HCT116 (cell line): ENCODE results near the gene ATPAF1. TPM values are rescaled to one million over a fixed set of nuclear protein-coding genes. Genes with fewer than 3 reads are reported as not detected.

ENCODE experiments used
- ATAC-seq: fragments of 200-7000 bp; cut with Tn5 transposase; 2 replicates; pipeline ENCODE4 v1.9.1; 2020; ENCODE audit warnings: mild to moderate bottlenecking, moderate library complexity
- BruUV-seq: library from RNA; stranded (reverse); fragments of 400-500 nt; replicated peaks from 2 replicates; lab custom pipeline; 2021; lab: Mats Ljungman, UMichigan
- CTCF ChIA-PET: fragments of 300-600 bp; sonication (Branson Sonifier 250); formaldehyde crosslinking; loops from one replicate; lab custom pipeline; 2021; ENCODE audit warnings: antibody characterized with exemption; lab: Charles Lee
- POLR2A ChIA-PET: fragments of 300-600, 350-600 bp; sonication (Branson Sonifier 250); formaldehyde crosslinking; loops from one replicate; lab custom pipeline; 2021; ENCODE audit warnings: antibody characterized with exemption; lab: Charles Lee
- RAD21 ChIA-PET, 2 experiments: fragments of 300-600 bp; sonication (Branson Sonifier 250); formaldehyde crosslinking; loops; one replicate each; lab custom pipeline; 2023; ENCODE audit warnings: low total read pairs in 2 of 2; ENCODE audit not compliant: uncharacterized antibody in 2 of 2, unreplicated experiment in 2 of 2, low non-redundant PET in 1 of 2; lab: Charles Lee
- DNase-seq: peaks from one replicate; pipeline ENCODE4 v3.0.0-alpha.2; 2010; ENCODE audit warnings: low read depth, low spot score
- H2AFZ ChIP-seq: fragments of 200-600 bp; shearing (Covaris generic), sonication (generic); 2 replicates; pipeline ENCODE4 v1.6.1; 2017; ENCODE audit warnings: low read depth, mixed run types, mixed read lengths, antibody characterized with exemption, low read length; ENCODE audit not compliant: poor library complexity, severe bottlenecking
- H3K27ac ChIP-seq: 2 replicates; pipeline ENCODE4 v1.5.1; 2012; ENCODE audit warnings: low read depth, low read length
- H3K27me3 ChIP-seq: fragments of 200-600 bp; sonication (generic); 2 replicates; pipeline ENCODE4 v1.6.1; 2016; ENCODE audit warnings: mixed run types, low read length, mixed read lengths; ENCODE audit not compliant: insufficient read depth
- H3K36me3 ChIP-seq, 2 experiments: fragments of 200-500 bp in 1 of 2; fragments of 200-600 bp in 1 of 2; sonication (Bioruptor generic) in 1 of 2; sonication (generic) in 1 of 2; 2 replicates each; pipeline versions ENCODE4 v1.5.1 to v1.6.1; 2014 to 2016; ENCODE audit warnings: low read length in 2 of 2, inconsistent platforms in 1 of 2, mixed read lengths in 1 of 2, mixed run types in 1 of 2; ENCODE audit not compliant: insufficient read depth in 2 of 2, control insufficient read depth in 1 of 2
- H3K4me1 ChIP-seq, 2 experiments: fragments of 200-600 bp in 1 of 2; sonication (generic) in 1 of 2; 2 replicates each; pipeline versions ENCODE4 v1.5.1 to v1.6.1; 2012 to 2017; ENCODE audit warnings: low read length in 2 of 2, inconsistent platforms in 1 of 2, mild to moderate bottlenecking in 1 of 2, mixed read lengths in 1 of 2, mixed run types in 1 of 2, moderate library complexity in 1 of 2; ENCODE audit not compliant: insufficient read depth in 2 of 2, control insufficient read depth in 1 of 2
- H3K4me2 ChIP-seq: fragments of 200-600 bp; sonication (generic); 2 replicates; pipeline ENCODE4 v1.6.1; 2017; ENCODE audit warnings: mixed run types, low read length, mixed read lengths
- H3K4me3 ChIP-seq, 2 experiments: fragments of 200-600 bp in 1 of 2; sonication (generic) in 1 of 2; replicated peaks in 1 of 2; 2 replicates each; pipeline ENCODE4 v1.5.1; 2011 to 2016; ENCODE audit warnings: low read length in 2 of 2, control low read depth in 1 of 2, low read depth in 1 of 2, mild to moderate bottlenecking in 1 of 2, mixed read lengths in 1 of 2, mixed run types in 1 of 2
- H3K79me2 ChIP-seq: fragments of 200-600 bp; sonication (generic); 2 replicates; pipeline ENCODE4 v1.6.1; 2017; ENCODE audit warnings: mild to moderate bottlenecking, mixed run types, low read length, moderate library complexity, mixed read lengths; ENCODE audit not compliant: insufficient read depth
- H3K9ac ChIP-seq: fragments of 200-600 bp; sonication (generic); 2 replicates; pipeline ENCODE4 v1.6.1; 2016; ENCODE audit warnings: low read length, mixed read lengths
- H3K9me2 ChIP-seq: fragments of 200-600 bp; sonication (generic), shearing (Covaris generic); 2 replicates; pipeline ENCODE4 v1.6.1; 2017; ENCODE audit warnings: mixed run types, mild to moderate bottlenecking, moderate library complexity; ENCODE audit not compliant: insufficient read depth
- H3K9me3 ChIP-seq, 2 experiments: fragments of 200-500 bp in 1 of 2; fragments of 200-600 bp in 1 of 2; sonication (Bioruptor generic) in 1 of 2; sonication (generic) in 1 of 2; 2 replicates each; pipeline ENCODE4 v1.6.1; 2014 to 2017; ENCODE audit warnings: low read length in 2 of 2, mixed read lengths in 2 of 2, inconsistent platforms in 1 of 2, low read depth in 1 of 2, mild to moderate bottlenecking in 1 of 2, mixed run types in 1 of 2, moderate library complexity in 1 of 2; ENCODE audit not compliant: control insufficient read depth in 1 of 2, insufficient read depth in 1 of 2
- H4K20me1 ChIP-seq: fragments of 200-600 bp; sonication (generic), shearing (Covaris generic); 2 replicates; pipeline ENCODE4 v1.6.1; 2017; ENCODE audit warnings: mixed run types, mild to moderate bottlenecking, moderate library complexity; ENCODE audit not compliant: insufficient read depth
- CEBPB ChIP-seq: IDR thresholded peaks from 2 replicates; pipeline ENCODE4 v1.6.1; 2012; ENCODE audit warnings: low read depth
- ELF1 ChIP-seq: IDR thresholded peaks from 2 replicates; pipeline ENCODE4 v1.6.1; 2012; ENCODE audit warnings: low read depth, borderline replicate concordance
- EZH2 ChIP-seq: fragments of 200-600 bp; sonication (generic); IDR thresholded peaks from 2 replicates; pipeline ENCODE4 v1.6.1; 2017; ENCODE audit warnings: antibody characterized with exemption, mixed run types
- EZH2phosphoT487 ChIP-seq: fragments of 200-600 bp; IDR thresholded peaks from 2 replicates; pipeline ENCODE4 v1.6.1; 2018; ENCODE audit warnings: antibody characterized with exemption, borderline replicate concordance
- FOSL1 ChIP-seq: IDR thresholded peaks from 2 replicates; pipeline ENCODE4 v1.6.1; 2012; ENCODE audit warnings: low read depth
- JUND ChIP-seq: IDR thresholded peaks from 2 replicates; pipeline ENCODE4 v1.6.1; 2012
- POLR2A ChIP-seq: IDR thresholded peaks from 2 replicates; pipeline ENCODE4 v1.7.0; 2011; ENCODE audit warnings: borderline replicate concordance; ENCODE audit not compliant: insufficient read depth, insufficient read length; ENCODE audit errors: extremely low read depth
- POLR2AphosphoS5 ChIP-seq: IDR thresholded peaks from 2 replicates; pipeline ENCODE4 v1.6.1; 2011; ENCODE audit warnings: mild to moderate bottlenecking, low read depth, low read length, moderate library complexity
- RAD21 ChIP-seq: IDR thresholded peaks from 2 replicates; pipeline ENCODE4 v1.6.1; 2012; ENCODE audit warnings: low read depth, mild to moderate bottlenecking
- REST ChIP-seq: IDR thresholded peaks from 2 replicates; pipeline ENCODE4 v1.6.1; 2012; ENCODE audit warnings: low read depth
- SIN3A ChIP-seq: IDR thresholded peaks from 2 replicates; pipeline ENCODE4 v1.6.1; 2012; ENCODE audit warnings: low read depth
- TCF7L2 ChIP-seq: IDR thresholded peaks from 2 replicates; pipeline ENCODE4 v1.7.0; 2011; ENCODE audit warnings: borderline replicate concordance, inconsistent platforms; ENCODE audit not compliant: insufficient read depth, insufficient read length; ENCODE audit errors: extremely low read depth
- ZFX ChIP-seq: fragments of 450-650 bp; IDR thresholded peaks from 2 replicates; pipeline ENCODE4 v1.6.1; 2017
- ZNF274 ChIP-seq: fragments of 200-500 bp; sonication (Bioruptor generic); IDR thresholded peaks from 2 replicates; pipeline ENCODE4 v1.6.1; 2014; ENCODE audit warnings: mild to moderate bottlenecking, low read depth, low read length, inconsistent platforms
- intact Hi-C: fragments of 100-400 bp; cut with micrococcal nuclease; formaldehyde crosslinking; loops from 2 replicates; pipeline ENCODE4 v1.10.0; 2022
- total RNA-seq: library from RNA; stranded (reverse); gene quantifications from one replicate; pipeline ENCODE4 v1.2.1, GENCODE V29; 2021; ENCODE audit not compliant: unreplicated experiment
- TF ChIP-seq, protein P1 (sequence below): IDR thresholded peaks from 2 replicates; pipeline ENCODE4 v1.6.1; 2011; ENCODE audit warnings: mild to moderate bottlenecking, low read length, moderate library complexity; ENCODE audit not compliant: insufficient replicate concordance; ENCODE audit errors: extremely low read depth
- TF ChIP-seq, protein P2 (sequence below): IDR thresholded peaks from 2 replicates; pipeline ENCODE4 v1.6.1; 2012
- TF ChIP-seq, protein P3 (sequence below): IDR thresholded peaks from 2 replicates; pipeline ENCODE4 v1.6.1; 2012

The ATPAF1 gene
- total RNA-seq, 1 experiment from 2014 or later: 35.5 TPM

GRCh38 chr1:46642115-46642680 is 26.0 kb downstream of the ATPAF1 start:
- H3K4me3 ChIP-seq: no peak overlapping the region
- no peaks in the 10 kb centered on the region for H3K9me2 ChIP-seq
- H3K79me2 ChIP-seq: no peaks in the 10 kb centered on the region
- H3K9me3 ChIP-seq: no peaks in the 10 kb centered on the region
- DNase-seq (no peak), ATAC-seq (no peak)
- ChIA-PET CTCF (no interaction called here), RAD21 (no interaction called here), POLR2A (no interaction called here)
- H3K4me2 ChIP-seq: no peak overlapping the region
- no peaks in the 10 kb centered on the region for H3K27me3 ChIP-seq
- intact Hi-C loops: no loop called here
- H3K9ac ChIP-seq: no peak overlapping the region
- H3K36me3 ChIP-seq: peaks cover 0 to 1% of the 10 kb centered on the region in 2 experiments; a peak in 1 of 4 replicates
- H3K27ac ChIP-seq: no peak overlapping the region
- BruUV-seq: no TSS peak
- H2AFZ ChIP-seq: no peak overlapping the region
- no peak for TF ChIP-seq REST
- TF ChIP-seq EZH2: no peak
- TF ChIP-seq ELF1: no peak
- no peak for TF ChIP-seq POLR2AphosphoS5
- TF ChIP-seq JUND: no peak
- TF ChIP-seq, protein P1, sequence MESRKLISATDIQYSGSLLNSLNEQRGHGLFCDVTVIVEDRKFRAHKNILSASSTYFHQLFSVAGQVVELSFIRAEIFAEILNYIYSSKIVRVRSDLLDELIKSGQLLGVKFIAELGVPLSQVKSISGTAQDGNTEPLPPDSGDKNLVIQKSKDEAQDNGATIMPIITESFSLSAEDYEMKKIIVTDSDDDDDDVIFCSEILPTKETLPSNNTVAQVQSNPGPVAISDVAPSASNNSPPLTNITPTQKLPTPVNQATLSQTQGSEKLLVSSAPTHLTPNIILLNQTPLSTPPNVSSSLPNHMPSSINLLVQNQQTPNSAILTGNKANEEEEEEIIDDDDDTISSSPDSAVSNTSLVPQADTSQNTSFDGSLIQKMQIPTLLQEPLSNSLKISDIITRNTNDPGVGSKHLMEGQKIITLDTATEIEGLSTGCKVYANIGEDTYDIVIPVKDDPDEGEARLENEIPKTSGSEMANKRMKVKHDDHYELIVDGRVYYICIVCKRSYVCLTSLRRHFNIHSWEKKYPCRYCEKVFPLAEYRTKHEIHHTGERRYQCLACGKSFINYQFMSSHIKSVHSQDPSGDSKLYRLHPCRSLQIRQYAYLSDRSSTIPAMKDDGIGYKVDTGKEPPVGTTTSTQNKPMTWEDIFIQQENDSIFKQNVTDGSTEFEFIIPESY: no peak
- TF ChIP-seq EZH2phosphoT487: no peak
- TF ChIP-seq RAD21: no peak
- no peak for TF ChIP-seq SIN3A
- TF ChIP-seq ZFX: no peak
- TF ChIP-seq CEBPB: no peak
- no peak for TF ChIP-seq POLR2A
- TF ChIP-seq, protein P2, sequence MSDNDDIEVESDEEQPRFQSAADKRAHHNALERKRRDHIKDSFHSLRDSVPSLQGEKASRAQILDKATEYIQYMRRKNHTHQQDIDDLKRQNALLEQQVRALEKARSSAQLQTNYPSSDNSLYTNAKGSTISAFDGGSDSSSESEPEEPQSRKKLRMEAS: no peak
- TF ChIP-seq ZNF274: no peak
- TF ChIP-seq, protein P3, sequence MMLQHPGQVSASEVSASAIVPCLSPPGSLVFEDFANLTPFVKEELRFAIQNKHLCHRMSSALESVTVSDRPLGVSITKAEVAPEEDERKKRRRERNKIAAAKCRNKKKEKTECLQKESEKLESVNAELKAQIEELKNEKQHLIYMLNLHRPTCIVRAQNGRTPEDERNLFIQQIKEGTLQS: no peak
- no peak for TF ChIP-seq FOSL1
- TF ChIP-seq TCF7L2: no peak
- peaks cover 0 to 6% of the 10 kb centered on the region in 2 experiments; a peak in 2 of 4 replicates for H3K4me1 ChIP-seq
- H4K20me1 ChIP-seq: no peaks in the 10 kb centered on the region
